A673 (cell line): ENCODE results near the gene CXorf49.
"Not testable (repeated sequence)": the region's sequence is repeated elsewhere in the genome, so short reads cannot be mapped to it uniquely, and the experiment has no call there.

Experiments
- CTCF ChIP-seq: fragments of 300-800, 200-600 bp; sonication (generic); conservative IDR thresholded peaks from 2 replicates; pipeline ENCODE4 v1.5.1; 2017; ENCODE audit warnings: low read depth, mild to moderate bottlenecking, antibody characterized with exemption, low read length, moderate library complexity, mixed read lengths
- EZH2 ChIP-seq: fragments of 200-600 bp; sonication (generic); IDR thresholded peaks from 2 replicates; pipeline ENCODE4 v1.6.1; 2017; ENCODE audit warnings: borderline replicate concordance, low read depth, mild to moderate bottlenecking, mixed read lengths, antibody characterized with exemption, low read length; ENCODE audit not compliant: poor library complexity, severe bottlenecking

- not testable (repeated sequence) for TF ChIP-seq CTCF, EZH2
Observed at GRCh38 chrX:71760688-71761281, 42.7 kb upstream of the CXorf49 start.
